ENCODE measurements around the gene CXADR.

CXADR gene

GRCh38 chr21:17524635-17525034, 11.8 kb downstream of the CXADR start:
- TF ChIP-seq ISL1 (CRISPR knock-in tag; IDR thresholded peaks at IDR 0.05) (no peak), CREB5 (CRISPR knock-in tag; IDR thresholded peaks at IDR 0.05; ENCODE audit: low read depth) (no peak), TSHZ2 (CRISPR knock-in tag; IDR thresholded peaks at IDR 0.05) (no peak), CSDC2 (CRISPR knock-in tag; IDR thresholded peaks at IDR 0.05) (no peak), SNAI2 (CRISPR knock-in tag; IDR thresholded peaks at IDR 0.05) (no peak), ZNF70 (CRISPR knock-in tag; IDR thresholded peaks at IDR 0.05) (no peak)
- no peak for ATAC-seq

DNA sequence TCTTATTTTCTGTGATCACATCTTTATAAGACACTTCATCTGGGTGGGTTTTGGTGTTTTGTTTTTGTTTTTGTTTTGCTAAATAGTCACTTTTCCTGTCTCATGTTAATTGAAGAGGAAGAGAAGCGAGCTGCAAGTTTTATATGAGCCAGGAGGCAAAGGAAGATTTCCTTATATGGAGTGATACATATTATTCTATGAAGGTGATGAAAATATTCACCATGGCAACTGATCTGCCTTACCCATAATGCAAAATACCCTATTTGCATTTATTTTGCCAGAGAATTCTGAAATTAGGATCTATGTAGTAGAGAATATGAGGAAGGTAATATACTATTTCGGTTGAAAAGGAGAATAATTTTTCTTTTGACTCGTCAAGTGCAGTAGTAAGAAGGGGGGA, 13.9 kb downstream of the CXADR start:
- no peak for ATAC-seq
- TF ChIP-seq ZFP3 (CRISPR knock-in tag; IDR thresholded peaks at IDR 0.05) = no peak
- no peak for TF ChIP-seq ZNF70 (CRISPR knock-in tag; IDR thresholded peaks at IDR 0.05)
- no peak for TF ChIP-seq PPARA (CRISPR knock-in tag; IDR thresholded peaks at IDR 0.05; ENCODE audit: borderline replicate concordance)
- TF ChIP-seq ARNTL (CRISPR knock-in tag; IDR thresholded peaks at IDR 0.05; ENCODE audit: borderline replicate concordance, low read depth) = no peak
- TF ChIP-seq TCF4 (CRISPR knock-in tag; IDR thresholded peaks at IDR 0.05; ENCODE audit: borderline replicate concordance) = no peak
- no peak for TF ChIP-seq SNAI2 (CRISPR knock-in tag; IDR thresholded peaks at IDR 0.05)
- no peak for TF ChIP-seq BACH2 (CRISPR knock-in tag; IDR thresholded peaks at IDR 0.05; ENCODE audit: borderline replicate concordance)
- TF ChIP-seq OSR1 (CRISPR knock-in tag; IDR thresholded peaks at IDR 0.05) = no peak
- TF ChIP-seq PATZ1 (CRISPR knock-in tag; IDR thresholded peaks at IDR 0.05; ENCODE audit: borderline replicate concordance) = no peak

- ATAC-seq = peak; percentile 32; the same call in 1 of the 3 replicates
- TF ChIP-seq ISL1 (CRISPR knock-in tag; IDR thresholded peaks at IDR 0.05) (peak; percentile 44), TSHZ2 (CRISPR knock-in tag; IDR thresholded peaks at IDR 0.05) (no peak)
These were observed 14.4 kb downstream of the CXADR start for GRCh38 chr21:17527240-17527639.

GRCh38 chr21:17527711-17528110, 14.9 kb downstream of the CXADR start:
- no peak for ATAC-seq
- TF ChIP-seq ZNF565 (CRISPR knock-in tag; conservative IDR thresholded peaks at IDR 0.05; ENCODE audit: low read depth) (no peak), PPARA (CRISPR knock-in tag; IDR thresholded peaks at IDR 0.05; ENCODE audit: borderline replicate concordance) (no peak), ZFP30 (CRISPR knock-in tag; IDR thresholded peaks at IDR 0.05) (no peak), ZC3H10 (CRISPR knock-in tag; IDR thresholded peaks at IDR 0.05) (no peak), BACH2 (CRISPR knock-in tag; IDR thresholded peaks at IDR 0.05; ENCODE audit: borderline replicate concordance) (no peak), ZNF70 (CRISPR knock-in tag; IDR thresholded peaks at IDR 0.05) (no peak), SNAI2 (CRISPR knock-in tag; IDR thresholded peaks at IDR 0.05) (no peak), RARB (CRISPR knock-in tag; IDR thresholded peaks at IDR 0.05) (no peak), ARNTL (CRISPR knock-in tag; IDR thresholded peaks at IDR 0.05; ENCODE audit: borderline replicate concordance, low read depth) (no peak), ZFP3 (CRISPR knock-in tag; IDR thresholded peaks at IDR 0.05) (no peak), TOX (CRISPR knock-in tag; IDR thresholded peaks at IDR 0.05; ENCODE audit: borderline replicate concordance) (no peak), OSR1 (CRISPR knock-in tag; IDR thresholded peaks at IDR 0.05) (no peak), ESRRG (CRISPR knock-in tag; IDR thresholded peaks at IDR 0.05) (no peak), GLIS3 (CRISPR knock-in tag; IDR thresholded peaks at IDR 0.05) (no peak), PATZ1 (CRISPR knock-in tag; IDR thresholded peaks at IDR 0.05; ENCODE audit: borderline replicate concordance) (no peak), ISL1 (CRISPR knock-in tag; IDR thresholded peaks at IDR 0.05) (no peak)
- TF ChIP-seq, protein P1, sequence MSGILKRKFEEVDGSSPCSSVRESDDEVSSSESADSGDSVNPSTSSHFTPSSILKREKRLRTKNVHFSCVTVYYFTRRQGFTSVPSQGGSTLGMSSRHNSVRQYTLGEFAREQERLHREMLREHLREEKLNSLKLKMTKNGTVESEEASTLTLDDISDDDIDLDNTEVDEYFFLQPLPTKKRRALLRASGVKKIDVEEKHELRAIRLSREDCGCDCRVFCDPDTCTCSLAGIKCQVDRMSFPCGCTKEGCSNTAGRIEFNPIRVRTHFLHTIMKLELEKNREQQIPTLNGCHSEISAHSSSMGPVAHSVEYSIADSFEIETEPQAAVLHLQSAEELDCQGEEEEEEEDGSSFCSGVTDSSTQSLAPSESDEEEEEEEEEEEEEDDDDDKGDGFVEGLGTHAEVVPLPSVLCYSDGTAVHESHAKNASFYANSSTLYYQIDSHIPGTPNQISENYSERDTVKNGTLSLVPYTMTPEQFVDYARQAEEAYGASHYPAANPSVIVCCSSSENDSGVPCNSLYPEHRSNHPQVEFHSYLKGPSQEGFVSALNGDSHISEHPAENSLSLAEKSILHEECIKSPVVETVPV (CRISPR knock-in tag; IDR thresholded peaks at IDR 0.05) = no peak
- TF ChIP-seq, protein P2, sequence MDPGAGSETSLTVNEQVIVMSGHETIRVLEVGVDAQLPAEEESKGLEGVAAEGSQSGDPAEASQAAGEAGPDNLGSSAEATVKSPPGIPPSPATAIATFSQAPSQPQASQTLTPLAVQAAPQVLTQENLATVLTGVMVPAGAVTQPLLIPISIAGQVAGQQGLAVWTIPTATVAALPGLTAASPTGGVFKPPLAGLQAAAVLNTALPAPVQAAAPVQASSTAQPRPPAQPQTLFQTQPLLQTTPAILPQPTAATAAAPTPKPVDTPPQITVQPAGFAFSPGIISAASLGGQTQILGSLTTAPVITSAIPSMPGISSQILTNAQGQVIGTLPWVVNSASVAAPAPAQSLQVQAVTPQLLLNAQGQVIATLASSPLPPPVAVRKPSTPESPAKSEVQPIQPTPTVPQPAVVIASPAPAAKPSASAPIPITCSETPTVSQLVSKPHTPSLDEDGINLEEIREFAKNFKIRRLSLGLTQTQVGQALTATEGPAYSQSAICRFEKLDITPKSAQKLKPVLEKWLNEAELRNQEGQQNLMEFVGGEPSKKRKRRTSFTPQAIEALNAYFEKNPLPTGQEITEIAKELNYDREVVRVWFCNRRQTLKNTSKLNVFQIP (CRISPR knock-in tag; IDR thresholded peaks at IDR 0.05; ENCODE audit: borderline replicate concordance, low read depth) = no peak
